GM19324 (cell line): ENCODE results near the gene EXOC2.
A peak's percentile ranks its signal among the peaks of the same experiment; 100 is the strongest.

Experiments used
- ATAC-seq: cut with Tn5 transposase; IDR thresholded peaks from one replicate; pipeline ENCODE4 v1.9.1; 2021; ENCODE audit warnings: mild to moderate bottlenecking, moderate library complexity; ENCODE audit not compliant: unreplicated experiment, low FRiP score

The EXOC2 gene

DNA sequence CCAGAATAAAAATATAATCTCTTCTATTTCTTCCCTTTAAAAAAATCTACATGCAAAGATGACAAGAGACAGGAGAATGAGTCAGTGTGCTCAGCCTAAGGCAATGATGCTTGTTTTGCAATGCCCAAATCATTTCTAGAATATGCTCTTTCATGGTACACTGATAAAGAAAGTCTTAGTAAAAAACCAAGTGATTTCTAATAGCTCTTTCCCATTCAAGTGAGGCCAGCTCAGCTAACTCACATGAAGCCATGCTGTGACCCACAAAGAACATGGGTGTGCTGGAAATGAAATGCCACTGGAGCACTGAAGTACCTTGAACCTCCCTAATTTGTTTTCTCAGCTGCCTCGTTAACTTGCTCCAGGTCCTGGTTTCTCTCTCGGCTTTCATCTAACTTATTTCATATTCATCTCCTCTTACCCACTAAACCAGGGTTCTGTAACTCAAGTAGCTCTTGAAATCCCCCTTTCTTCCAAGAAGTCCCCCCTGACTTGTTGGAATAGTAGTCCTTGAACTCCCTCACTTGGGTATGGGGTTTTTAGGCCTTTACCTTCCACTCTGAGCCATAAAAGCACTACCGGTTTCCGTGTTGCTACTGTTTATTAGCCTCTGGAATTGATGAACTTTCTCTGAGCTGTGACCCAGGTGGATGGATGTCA, 208.7 kb downstream of the EXOC2 start:
- no peak for ATAC-seq

DNA sequence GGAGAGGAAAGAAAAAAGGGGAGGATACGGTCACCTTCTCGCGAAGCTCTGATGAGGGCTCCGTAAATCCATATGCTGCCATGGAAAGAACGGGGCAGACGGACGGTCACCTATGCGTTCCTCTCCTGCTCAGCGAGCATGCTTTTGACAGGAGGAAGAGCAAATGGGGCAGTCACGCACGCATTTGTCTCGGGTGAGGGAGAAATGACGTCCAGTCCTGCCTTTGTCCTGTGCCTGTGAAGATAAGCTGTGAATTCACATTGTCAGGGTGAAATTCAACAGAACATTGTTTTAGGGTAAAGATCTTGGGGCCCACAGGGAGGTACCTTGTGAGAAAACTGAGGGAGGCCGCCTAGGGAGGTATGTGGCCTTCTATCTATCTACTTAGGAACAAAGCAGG, 217.6 kb downstream of the EXOC2 start:
- no peak for ATAC-seq

DNA sequence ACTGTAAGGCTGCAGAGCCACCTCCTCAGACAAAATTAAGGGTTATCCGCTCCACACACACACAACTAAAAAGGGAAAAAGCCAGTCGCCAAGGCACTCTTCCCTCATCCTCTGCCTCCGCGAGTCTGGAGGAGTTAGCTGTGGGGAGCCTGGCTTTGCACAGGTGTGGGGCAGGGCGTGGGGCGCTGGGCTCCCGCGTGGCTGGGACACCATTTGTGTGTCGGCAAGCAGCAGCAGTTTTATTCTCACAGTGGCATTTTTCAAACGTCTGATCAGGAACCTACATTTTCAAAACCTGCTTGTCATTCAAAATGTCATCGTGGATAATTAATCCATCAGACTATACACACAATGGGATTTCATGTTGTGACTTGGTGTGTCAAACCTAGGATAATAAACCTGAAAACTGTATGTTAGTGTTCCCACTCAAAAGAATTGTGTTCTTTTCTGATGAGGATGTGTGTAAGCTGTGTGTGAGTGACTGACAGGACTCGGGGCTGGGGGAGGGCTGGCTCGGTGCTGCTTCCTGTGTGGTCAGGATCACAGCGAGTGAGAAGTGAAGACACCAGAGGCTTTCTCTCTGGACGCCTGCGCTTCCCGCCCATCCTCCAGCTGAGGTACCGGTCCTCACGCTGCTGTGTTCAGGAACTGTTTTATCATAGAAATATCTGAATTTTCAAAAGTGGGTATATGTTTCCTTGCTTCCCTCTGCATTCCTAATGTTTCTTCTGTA, 218.3 kb downstream of the EXOC2 start:
- peak; percentile 69 for ATAC-seq

DNA sequence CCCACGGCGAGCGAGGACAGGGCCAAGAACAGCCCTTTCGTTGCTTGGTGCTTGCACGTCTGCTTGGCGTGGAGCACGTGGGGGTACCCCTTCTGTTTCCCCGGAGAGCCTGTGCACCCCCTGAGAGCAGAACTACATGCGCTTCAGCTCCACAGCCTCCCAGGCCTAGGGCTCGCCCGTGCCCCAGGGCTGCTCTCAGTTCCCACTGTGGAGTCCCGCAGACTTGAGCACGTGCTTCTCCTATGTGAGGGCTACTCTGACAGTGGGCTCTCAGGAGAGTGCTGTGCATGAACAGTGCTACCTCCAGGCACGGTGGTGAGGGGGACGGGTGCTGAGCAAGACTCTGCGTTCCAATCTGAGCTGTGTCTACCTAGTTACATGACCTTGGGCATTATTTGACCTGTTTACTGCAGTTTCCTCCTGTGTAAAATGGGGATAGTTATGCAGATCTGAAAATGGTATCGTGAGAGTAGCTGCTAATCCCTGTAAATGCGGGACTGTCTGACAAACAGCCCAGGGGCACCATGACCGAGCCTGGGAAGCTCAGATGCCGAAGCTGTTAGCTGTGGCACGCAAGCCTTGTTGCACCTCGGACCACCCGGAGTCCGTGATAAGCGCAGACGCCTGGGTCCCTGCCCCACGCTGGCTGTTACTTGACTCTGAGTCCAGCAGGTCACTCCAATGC, 219.0 kb downstream of the EXOC2 start:
- no peak for ATAC-seq

DNA sequence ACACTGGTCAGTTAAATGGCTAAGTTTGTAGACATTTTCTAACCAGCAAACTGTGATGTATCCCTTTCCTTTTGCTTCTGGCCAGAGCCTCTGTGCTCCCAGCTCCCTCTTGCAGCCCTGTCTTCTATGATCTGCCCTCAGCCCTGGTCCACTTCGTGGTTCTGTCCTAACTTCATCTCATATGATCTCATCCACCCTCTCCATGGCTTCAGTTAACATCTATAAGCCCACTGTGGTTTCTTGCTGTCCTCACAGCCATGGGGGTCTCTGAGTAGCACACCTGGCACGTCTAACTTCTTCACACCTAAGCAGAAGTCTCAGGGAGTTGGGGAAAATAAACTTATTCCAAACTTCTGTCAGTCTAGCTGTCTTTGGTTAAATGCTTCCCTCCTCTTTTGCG, 219.6 kb downstream of the EXOC2 start:
- ATAC-seq: no peak

DNA sequence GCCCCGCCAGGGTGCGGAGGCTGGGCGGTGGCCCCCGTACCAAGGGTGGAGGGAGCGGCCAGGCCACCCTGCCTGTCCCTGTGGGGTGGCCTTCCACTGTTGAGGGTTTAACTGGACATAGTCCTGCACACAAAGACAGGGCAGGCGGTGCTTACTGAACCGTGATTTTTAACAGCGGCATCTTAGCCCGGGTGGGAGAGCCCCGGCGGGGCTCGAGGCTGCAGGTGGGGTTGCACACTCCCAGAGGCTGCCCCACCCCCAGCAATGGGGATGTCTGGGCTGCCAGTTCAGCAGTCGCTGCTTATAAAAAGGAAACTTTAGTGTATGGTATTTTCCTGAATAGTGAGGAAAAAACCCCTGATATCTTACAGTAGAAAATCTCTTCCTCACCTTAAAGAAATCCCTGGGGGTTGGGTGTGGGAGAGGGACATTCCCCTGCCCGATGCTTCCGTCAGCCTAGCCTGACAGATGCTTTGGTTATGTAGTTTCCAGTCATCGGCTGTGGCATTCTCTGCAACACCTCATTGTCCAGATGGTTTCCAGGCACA, 222.0 kb downstream of the EXOC2 start:
- no peak for ATAC-seq

DNA sequence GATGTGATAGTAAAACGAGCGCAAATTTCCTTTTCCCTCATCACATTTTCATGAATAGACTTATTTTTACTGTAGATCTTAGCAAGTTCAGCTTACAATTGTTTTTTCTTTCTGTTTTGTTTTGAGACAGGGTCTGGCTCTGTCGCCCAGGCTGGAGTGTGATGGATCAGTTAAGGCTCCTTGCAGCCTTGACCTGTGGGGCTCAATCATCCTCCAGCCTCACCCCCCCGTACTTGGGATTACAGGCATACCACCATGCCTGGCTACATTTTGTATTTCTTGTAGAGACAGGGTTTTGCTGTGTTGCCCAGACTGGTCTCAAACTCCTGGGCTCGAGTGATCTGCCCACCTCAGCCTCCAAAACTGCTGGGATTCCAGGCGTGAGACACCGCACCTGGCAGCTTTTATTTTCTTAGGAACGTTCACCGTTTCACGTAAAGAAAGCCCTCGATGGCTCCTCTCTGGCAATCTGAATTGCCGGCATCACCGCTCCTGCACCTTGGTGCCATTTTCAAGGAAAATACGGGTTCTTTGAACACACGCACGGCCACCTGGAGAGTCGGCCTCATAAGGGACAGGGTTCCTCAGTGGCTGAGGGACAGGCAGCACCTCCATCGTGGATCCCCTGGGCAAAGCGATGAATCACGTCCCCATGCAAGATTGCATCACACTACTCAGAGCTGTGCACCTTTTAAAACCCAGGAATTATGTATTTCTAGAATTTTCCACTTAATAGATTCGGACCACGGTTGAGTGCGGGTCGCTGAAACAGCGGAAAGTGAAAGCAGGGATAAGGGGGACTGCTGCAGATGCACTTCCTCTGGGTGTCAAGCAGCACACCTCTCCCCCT, 222.7 kb downstream of the EXOC2 start:
- no peak for ATAC-seq

DNA sequence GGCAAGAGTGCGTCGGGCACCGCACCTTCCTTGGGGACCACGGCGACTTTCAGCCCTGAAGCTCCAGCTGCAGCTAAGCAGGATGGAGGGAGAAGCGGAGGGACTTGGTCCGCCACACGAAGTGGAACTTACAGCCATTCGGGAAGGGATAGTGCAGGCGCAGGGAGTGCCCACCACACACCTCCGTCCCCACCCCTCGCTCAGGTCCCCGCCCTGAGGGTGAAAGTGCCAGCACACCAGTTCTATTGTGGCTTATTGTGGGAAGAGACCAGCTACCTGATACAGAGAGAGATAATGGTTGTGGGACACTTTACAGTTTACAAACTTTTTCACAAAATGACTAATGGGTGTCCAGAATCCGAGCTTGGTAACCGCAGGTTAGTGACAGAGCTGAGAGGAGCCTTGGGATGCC, 225.3 kb downstream of the EXOC2 start:
- no peak for ATAC-seq

DNA sequence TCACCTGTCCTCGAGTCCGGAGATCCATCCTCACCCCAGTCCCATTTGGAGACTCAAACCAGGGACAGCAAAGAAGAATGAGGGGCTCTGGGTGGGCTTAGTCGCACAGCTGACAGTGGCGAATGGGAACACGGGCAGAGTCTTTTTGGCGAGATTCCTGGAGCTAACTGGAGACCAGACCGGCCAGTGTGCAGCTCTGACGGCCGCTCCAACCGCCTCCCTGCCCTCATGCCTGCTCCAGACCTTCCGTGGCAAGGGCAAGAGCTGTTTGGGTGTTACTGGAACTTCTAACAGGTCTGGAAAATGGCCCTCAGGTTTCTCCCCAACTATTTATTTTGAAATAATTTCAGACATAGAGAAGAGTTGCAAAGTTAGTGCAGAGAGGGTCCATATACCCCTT, 225.8 kb downstream of the EXOC2 start:
- ATAC-seq: no peak

DNA sequence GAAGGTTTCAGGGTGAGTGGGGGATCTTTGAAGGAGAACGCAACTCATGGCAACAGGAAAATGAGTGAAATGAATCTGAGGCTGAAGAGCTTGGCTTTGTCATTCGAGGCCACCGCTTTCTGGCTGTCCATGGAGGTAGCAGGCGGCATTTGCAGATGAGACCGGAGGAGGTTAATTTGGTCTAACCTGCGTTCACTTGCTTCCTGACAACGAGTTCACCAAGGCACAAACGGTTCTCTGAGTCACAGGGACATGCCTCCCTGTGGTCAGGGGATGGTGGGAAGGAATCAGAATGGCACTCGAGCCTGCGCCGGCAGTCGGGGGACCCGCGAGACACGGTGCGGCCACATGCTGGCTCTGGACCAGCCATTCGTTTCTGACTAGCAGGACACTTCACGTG, 226.4 kb downstream of the EXOC2 start:
- no peak for ATAC-seq

DNA sequence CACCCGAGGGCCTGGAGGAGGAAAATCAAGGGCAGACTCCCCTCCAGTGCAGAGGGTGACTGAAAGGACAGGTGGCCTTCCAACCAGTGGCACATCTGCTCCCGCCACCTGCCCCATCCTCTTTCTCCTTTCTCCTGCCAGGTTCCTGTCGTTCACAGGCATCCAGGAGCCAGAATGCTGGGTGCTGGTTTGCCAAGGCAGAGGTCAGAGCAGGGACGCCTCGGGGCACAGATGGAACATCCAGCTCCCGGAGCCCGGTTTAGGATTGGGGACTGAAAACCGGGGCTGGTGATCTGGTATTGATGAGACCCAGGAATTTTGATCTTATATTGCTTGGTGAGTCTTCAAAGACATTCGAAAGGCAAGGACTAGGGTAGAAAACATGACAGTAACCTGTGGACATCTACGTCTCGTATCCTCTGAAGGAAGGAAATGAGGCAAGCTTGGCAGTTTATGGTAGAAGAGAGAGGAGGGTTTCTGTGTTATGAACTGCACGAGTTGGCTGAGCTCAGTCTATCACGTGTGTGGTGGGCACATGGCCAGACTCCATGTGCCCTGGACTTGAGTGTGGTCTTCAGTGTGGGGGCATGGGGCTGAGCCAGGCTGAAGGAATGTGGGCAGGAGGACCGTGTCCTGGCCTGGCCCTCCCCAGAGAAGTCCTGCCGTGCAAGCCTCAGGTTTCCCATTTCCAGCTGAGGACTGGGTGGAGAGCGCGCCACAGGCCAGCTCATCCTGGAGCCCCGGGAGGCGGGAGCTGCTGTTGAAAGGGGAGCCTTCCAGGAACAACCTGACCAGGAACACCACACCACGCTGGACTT, 227.2 kb downstream of the EXOC2 start:
- ATAC-seq: no peak

DNA sequence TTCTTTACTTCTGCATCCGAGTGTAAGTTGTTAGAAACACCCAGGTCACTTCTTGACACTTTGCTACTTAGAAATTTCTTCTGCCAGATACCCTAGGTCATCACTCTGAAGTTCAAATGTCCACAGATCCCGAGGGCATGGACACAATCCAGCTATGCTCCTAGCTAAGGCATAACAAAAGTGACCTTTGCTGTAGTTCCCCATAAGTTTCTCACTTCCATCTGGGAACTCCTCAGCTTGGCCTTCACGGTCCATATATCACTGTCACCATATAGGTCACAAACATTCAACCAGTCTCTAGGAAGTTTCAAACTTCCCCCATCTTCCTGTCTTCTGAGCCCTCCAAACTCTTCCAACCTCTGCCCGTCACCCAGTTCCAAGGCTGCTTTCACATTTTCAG, 236.1 kb downstream of the EXOC2 start:
- no peak for ATAC-seq

DNA sequence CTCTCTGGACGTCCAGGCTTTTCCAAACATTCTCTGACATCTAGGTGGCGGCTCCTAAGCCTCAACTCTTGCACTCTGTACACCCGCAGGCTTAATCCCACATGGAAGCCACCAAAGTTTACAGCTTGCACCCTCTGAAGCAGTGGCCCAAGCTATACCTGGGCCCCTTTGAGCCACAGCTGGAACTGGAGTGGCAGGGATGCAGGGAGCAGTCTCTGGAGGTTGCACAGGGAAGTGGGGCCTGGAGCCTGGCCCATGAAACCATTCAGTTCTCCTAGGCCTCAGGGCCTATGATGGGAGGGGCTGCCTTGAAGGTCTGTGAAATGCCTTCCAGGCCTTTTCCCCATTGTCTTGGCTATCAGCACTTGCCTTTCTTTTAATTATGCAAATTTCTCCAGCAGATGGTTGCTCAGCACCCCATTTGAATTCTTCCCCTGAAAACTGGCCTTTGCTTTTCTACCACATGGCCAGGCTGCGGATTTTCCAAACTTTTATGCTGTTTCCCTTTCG, 236.5 kb downstream of the EXOC2 start:
- no peak for ATAC-seq

DNA sequence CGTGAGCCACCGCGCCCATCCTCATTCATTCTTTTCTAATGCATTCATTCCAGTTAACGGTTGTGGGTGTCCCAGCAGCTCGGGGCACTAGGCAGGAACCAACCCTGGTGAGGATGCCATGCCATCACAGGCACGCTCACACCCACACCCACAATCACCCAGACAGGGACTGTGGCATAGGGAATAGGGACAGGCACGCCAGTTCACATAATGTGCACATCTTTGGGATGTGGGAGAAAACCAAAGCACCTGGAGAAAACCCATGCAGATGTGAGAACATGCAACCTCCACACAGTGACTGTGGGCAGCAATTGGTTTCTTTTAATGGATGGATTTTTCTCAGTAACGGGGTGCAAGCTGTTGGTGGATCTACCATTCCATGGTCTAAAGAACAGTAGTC, 237.1 kb downstream of the EXOC2 start:
- ATAC-seq: no peak

DNA sequence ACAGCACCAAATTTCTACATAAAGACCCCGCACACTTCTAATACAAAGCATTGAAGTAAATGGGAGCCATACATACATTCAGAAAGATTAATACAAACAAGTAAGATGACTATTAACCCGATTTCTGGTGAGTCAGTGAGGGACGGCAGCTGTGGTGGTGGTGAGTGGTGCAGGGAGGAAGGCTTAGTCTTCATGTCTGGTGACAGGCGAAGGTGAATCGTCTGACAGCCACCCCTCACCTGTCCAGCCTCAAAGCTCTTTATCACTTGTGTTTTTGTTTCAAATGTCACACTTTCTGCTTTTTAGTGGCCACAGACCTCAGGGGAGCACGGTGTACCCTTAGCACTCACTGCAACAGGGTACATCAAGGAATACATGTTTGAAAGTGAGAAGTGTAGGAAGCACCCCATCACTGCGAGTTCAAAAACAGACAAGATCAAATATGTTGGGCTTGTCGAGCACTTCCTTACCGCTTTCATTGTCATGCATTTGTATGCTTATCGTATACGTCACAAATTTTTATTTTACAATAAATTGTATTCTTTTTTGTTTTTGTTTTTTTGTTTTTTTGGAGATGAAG, 237.8 kb downstream of the EXOC2 start:
- no peak for ATAC-seq

DNA sequence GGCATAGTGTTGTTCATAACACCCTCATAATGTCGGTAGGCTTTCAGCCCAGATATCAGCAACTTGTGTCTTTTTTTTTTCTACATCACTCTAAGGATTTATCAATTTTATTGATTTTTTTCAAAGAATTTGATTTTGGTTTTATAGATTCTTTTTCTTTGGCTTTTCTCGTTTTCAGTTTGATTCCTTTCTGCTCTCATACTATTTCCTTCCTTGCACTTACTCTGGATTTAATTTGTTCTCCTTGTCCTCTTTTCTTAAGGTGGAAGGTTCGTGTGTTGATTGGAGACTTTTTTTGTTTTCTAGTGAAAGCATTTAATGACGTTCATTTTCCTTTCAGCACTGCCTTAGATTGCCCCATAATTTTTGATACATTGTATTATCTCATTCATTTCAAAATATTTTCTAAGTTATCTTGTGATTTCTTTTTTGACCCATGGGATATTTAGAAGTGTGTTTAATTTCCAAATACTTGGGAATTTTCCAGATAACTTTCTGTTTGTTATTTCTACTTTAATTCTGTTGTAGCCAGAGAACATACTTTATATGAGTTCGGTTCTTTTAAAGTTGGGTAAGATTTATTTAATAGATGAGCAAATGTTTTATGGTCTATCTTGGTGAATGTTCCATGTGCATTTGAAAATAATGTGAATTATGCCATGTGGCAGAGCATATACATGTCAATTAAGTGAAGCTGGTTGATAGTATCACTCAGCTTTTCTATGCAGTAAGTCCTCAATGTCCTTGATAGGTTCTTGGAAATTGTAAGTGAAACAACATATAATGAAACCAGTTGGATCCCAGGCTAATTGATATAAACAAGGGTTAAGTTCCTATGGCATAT, 238.6 kb downstream of the EXOC2 start:
- no peak for ATAC-seq

DNA sequence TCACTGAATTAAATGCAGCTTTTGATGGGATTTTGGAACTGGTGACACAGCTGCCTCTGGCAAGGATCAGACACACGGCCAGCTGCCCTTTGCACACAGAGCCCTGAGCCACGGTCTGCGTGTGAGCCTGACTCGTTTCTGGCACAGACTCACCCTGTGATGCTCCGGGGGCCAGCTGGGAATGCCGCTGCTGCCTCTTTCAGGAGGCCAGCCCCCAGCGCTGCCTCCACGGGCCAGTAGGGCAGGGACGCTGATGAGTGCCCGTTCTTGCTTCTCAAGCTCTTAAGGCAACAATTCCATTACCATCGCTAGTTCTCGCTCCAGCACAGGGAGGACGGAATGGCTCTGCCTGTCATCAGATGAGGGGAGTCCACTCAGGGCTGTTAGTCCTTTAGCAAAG, 239.8 kb downstream of the EXOC2 start:
- ATAC-seq: no peak

DNA sequence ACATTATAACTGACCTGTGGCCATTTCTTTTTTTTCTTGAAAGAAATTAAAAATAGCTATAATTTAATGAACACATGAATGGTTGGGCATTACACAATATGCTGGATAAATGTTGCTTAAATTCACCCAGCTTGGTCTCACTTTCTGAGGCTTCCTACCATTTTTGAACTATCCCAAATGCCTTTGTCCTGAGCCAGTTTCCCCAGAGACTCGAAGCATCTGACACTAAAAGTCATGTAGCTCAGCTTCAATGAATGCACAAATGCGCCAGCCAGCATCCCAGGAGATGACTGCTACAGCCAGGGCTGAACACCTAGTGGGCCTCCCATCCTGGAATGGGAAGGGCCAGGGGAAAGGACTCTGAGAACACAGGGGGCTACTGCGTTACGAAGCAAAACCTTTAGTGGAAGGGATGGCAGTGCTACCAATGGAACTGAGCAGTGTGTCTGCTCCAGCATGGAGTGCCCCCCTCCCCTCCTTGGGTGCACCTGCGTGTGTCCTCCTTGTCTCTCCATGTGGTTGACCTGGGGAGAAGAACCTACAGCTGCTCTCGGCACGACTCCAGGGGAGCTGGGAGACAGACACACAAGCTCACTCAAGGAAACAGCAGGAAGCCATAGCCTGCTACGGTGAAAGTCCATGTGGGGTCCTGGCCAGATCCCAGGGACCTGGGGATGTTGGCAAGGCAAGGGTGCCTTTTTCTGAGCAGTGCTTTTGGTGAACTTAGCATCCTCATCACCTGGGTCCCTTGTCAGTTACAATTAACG, 240.5 kb downstream of the EXOC2 start:
- ATAC-seq: no peak
